Measurements from ENCODE around the gene LIN28B.
"Not testable (repeated sequence)": the region's sequence is repeated elsewhere in the genome, so short reads cannot be mapped to it uniquely, and the experiment has no call there.

Gene LIN28B

DNA sequence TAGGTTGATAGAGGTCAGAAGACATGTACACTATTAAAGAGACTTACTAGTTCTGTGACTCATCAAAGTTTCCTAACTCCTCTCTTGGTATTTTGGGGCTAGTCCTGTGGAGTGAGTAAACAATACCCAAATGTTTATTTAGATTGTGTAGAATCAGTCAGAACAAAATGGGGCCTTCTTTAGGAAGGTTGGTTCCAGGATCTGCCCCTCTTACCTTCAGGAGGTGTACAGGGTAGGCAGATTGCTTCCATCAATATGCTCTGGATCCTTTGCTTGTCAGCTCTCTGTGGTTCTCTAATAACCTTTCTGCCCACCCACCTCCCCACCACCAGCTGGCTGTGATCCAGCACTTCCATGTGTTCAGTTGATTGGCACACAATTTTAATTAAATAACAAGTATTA is 115.9 kb downstream of the LIN28B start:
- peak; percentile 43 for DNase-seq

DNA sequence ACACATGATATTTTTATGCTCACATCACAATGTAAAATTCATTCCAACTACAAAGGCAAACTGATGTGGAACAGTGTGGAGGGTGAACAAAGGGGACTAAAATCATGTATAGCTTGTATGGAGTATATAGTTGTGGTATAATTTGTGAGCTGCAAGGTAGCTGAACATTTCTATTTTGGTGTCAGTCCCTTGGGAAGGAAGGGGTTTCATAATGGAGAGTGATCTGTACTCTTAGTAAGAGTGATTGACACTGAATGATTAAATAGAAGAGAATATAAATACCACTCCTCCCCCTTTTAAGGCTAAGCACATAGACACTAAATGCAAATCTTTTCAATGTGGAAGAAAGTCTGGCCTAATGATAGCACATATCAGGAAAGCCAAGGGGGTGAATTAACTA is 118.3 kb downstream of the LIN28B start:
- DNase-seq: no peak

DNA sequence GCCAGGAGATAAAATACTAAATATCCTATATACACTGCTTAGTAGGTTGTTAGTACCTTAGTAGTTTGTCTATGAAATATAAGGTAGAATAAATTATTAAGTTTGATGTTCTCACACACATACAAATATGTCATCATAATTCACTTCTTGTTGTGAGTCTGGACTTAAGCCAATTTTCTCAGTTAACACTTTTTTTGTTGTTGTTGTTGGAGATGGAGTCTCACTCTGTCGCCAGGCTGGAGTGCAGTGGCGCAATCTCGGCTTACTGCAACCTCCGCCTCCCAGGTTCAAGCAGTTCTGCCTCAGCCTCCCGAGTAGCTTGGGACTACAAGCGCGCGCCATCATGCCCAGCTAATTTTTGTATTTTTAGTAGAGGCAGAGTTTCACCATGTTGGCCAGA is 119.5 kb downstream of the LIN28B start:
- peak; percentile 12 for DNase-seq

DNA sequence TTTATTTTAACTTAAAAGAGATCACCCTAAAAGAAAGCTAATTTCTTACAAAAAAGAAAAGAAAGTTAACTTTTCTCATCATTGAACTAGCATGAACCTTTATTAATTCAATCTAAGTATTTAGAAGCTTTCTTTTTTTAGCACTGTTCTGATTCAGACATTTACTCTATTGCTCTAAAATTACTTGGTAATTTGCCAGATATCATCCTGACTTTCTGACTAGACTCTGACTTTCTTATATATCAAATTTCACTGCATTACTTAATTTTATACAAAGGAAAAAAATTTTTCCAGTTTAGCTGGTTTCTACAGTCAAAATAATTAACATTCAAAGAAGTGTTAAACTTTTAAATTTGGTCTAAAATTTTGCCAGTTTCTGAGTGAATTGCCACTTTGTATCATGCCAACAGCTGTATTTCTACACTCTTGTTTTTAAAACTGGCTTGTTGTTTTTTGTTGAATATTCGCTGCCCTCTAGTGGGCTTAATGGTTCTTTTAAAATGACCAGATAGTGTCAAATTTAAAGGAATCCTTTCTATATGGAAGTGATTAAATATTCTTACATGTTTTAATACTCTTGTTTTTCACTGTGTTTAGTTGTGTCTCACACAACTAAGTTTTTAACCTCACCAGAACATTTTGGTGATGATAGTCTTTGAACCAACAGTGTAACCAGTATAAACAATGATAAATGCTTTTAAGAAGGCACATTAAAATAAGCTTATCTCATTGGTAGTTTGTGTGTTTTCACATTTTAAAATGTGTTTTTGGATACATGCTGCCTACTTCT is 120.9 kb downstream of the LIN28B start:
- peak; percentile 85 for DNase-seq

DNA sequence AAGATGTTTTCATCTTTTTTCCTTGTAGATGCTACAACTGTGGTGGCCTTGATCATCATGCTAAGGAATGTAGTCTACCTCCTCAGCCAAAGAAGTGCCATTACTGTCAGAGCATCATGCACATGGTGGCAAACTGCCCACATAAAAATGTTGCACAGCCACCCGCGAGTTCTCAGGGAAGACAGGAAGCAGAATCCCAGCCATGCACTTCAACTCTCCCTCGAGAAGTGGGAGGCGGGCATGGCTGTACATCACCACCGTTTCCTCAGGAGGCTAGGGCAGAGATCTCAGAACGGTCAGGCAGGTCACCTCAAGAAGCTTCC is 121.4 kb downstream of the LIN28B start:
- DNase-seq: no peak

DNA sequence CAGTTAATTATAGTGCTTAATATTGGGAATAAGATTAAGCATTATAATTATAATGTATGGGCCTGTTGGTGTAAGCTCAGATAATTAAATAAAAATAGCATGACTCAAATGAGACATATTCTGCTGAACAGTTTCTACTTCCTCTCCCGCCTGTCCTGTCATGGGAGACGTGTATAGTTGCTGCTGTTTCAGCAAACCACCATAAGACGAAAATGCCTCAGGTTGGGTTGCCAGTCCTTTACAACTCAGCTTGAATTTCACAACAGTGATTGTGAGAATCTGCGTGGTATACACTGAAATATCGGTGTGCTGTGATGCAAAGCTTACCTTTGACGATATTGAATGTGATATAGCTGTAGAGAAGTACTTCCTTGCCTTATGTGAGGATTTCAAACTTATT is 123.4 kb downstream of the LIN28B start:
- no peak for DNase-seq

DNA sequence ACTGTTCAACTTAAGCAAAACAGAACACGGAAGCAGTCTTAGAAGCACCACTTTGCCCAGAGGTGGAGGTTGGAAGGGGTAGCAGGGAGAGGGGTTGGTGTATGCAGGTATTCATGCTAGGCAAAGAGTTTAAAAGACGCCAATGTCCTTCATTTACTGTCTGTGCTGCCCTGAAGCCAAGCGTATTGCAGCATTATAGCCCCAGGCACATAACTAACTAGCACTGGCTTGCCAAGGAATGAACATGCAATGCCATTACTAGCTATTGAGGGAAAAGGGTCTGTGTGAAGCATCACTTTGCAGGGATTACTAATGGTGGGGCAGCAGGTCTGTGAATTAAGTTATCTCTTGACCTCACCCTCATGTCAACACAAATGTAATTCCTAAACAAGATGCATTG is 124.8 kb downstream of the LIN28B start:
- not testable (repeated sequence) for DNase-seq

DNA sequence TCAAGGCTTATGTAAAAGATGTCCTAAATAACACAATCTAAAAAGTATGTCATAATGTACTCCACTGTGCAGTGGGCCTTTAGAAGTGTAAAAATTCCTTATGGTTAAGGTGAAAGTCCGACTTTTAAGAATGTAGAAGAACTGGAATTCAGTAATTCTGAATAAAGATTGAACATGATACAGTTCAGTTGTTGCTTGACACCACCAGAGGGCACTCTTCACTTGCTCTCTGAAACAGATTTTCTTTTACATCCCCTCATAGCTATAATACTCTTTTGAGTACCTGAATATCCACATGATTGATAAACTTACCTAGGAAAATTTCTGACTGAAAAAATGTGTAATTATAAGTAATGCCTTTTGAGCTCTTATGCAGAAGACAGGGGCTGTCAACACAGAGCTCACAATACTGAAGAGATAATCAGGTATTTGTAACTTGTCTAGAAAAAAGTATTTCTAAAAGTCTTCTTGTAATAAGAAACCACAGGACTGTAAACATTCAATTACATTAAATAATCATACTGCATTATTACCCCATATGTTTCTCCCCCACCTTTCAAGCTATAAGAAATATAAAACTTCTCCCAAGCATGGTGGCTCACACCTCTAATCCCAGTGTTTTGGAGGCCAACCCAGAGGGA is 130.8 kb downstream of the LIN28B start:
- peak; percentile 71 for DNase-seq

DNA sequence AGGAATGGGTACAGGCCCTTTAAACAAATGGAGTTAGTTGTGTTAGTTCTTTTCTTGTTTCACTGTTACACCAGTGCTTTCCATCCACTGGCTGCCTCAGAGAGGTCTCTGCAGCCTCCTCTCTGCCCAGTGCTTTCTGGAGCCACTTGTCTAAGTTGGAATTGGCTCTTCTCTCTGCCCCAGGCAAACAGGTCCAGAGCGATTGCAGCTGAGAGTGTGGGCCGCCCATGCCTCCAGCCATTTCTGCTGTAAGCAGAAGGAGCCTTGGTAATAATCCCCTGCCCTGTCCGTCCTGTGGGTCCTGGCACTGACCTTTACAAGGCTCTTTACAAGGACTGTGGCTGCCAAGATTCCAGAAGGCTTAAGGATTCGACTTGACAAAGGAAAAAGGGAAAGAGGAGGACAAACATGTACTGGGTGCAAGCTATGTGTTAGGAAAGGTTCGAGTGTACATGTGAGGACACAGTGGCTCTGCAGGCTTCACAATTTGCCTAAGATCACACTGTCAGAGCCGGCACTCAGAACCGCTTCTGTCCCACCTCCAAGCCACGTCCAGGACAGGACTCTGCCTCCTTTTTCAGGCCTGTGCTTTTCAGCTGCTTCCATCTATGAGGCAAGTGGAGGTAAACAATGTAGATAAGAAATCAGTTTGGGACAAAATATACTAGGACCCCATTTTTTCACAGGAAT is 134.4 kb downstream of the LIN28B start:
- no peak for DNase-seq

DNA sequence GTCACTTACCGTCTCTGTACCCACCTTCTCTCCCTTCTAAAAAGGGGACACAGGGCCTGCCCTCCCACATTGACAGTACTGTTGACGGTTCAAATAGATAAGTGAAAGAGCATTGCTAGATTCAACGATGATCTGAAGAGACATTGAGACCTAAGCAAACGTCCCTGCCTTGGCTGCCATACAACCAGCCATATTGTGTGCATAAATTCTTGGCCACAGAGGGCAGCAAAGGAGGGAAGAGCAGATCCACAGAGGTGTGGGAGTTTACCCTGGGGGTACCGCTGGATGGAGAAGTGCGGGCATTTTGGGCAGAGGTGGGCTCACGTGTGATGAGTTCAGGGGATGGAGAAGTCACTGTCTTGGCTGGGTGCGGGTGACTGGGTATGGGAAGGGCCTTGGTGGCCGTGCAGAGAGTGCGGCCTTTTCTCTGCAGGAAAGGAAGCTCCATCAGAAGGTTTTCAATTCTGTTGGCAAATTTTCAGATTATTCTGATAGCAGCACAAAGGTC is 137.3 kb downstream of the LIN28B start:
- DNase-seq: no peak

DNA sequence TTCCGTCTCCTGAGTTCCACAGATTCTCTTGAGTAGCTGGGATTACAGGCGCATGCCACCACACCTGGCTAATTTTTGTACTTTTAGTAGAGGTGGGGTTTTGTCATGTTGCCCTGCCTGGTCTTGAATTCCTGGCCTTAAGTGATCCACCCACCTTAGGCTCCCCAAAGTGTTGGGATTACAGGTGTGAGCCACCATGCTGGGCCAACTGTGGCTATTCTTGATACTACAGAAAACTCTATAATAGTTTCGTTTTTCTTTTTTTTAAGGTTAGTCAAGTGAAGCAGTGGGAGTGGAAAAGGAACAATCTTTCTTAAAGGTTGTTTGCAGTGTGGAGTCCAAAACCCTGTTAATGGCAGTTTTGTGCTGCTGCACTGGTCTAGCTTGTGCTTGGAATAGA is 138.2 kb downstream of the LIN28B start:
- no peak for DNase-seq

DNA sequence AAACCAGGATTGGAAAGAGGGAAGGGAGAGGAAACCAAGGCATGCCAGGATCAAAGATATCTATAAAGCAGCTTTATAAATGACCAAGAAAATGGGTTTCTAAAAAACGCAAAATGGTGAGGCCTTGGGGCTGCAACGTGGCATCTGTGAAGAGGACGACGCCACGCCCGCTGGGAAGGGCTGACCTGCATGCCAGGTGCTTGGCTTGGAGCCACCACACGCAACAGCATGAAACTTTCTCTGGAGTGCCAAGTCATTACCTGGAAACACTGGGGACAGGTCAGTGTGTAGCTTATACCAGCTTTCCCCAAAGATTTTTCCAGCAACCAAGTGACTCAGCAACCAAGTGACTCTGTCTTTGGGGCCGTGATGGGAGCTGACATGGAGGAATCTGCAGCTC is 140.4 kb downstream of the LIN28B start:
- DNase-seq: no peak

DNA sequence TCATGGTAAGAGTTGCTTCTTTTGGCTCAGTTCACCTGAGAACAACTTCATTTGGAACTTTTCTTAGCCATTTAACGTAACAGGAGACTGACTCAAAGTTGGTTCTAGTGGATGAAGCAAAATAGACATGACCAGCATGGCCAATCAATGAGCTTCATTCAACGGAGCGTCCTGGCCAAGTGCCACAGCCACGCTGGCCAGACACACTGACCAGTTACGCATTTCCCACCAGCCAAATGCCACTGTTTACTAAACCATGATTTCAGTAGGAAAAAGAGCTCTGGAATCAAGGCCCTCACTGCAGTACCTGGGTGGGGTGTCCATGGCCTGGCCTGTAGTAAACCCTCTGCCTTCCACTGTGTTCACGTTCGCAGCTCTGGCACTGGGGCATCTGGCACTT is 142.5 kb downstream of the LIN28B start:
- no peak for DNase-seq

DNA sequence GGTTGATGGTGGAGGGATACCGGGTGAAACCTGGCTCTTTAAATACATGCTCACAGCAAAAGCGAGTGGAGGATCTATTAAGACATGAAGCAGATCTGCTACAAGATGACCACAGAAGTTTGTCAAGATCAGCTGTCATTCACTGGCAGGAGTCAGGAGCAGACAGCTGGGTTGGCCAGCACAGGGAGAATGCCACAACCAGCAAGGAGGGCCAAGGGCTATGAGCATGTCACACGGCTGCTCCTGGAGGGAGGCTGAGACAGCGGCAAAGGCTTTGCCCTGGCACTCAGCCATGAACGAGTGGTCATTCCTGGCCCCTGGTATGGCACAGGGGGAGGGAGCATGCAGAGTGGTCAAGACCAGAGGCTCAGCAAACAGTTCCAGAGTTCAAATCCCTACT is 145.3 kb downstream of the LIN28B start:
- no peak for DNase-seq

DNA sequence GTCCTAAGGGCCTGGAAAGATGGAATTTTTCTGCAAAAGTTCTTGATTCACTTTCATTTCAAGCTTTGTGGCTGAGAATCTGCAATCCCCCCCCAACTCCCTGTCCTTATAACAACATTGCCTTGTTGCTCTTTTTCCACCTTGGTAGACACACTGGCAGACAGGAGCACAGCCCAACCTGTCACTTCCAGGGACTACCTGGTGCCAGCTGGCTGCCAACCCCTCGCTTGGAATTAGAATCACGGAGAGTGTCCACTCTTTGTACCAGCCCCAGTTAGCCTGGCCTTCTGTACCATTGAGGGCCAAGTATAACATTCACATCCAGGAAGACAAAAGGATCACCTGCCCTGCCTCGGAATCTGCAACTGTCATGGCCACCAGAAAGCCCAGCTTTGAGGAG is 148.2 kb downstream of the LIN28B start:
- no peak for DNase-seq

DNA sequence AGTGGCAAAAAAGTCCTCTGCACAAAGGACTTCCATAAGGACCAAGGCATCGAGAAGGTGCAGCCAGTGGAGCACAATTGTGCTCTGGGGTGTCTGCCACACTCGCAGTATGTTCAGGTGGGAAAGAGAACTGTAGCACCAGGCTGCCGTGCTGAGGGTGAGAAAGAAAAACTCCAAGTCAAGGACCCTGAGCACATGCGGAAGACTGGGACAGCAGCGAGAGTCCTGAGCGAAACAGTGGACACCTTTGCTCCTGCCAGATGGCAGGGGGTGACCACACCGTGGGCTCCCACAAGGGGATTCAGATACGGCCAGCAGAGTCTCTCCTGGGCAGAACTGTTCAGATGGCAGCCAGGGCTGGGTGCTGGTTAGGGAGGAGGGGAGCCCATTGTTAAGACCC is 149.4 kb downstream of the LIN28B start:
- no peak for DNase-seq

DNA sequence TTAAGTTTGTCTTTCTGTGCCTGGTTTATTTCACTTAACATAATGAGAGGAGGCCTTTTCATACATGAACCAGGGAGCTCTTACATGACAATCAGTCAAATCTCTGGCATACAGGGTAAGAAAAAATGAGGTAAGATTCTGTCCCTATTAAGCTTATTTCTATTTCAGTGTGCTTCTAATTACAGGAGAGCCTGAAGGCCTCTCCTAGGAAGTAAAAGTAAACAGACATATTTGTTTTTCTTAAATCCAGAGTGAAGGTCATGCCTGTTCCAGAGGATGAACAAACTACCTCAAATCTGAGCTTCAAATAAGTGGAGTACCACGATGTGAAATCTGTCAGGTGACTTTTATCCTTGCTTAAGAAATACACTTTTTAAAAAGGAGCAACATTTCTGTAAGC is 150.3 kb downstream of the LIN28B start:
- no peak for DNase-seq

DNA sequence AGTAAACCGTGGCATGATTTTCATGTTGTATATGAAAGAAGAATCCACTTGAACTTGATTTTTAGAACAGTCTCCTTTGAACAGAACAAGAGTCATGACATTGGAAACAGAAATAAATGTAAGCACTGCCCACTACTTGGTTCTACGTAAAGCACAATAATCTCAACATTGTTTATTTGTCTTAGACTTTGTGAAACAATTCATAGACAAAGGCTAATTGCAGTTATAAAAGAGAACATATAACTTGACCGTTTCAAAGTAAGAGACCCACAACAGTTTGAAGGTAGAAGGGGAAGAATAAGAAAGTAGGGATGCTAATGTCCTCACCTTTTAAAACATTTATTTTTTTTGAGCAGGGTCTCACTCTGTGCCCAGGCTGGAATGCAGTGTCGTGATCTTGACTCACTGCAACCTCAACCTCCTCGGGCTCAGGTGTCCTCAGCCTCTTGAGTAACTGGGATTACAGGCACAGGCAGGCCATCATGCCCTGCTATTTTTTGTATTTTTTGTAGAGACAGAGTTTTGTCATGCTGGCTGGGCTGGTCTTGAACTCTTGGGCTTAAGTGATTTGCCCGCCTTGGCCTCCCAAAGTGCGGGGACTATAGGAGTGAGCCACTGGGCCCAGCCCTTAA is 151.8 kb downstream of the LIN28B start:
- DNase-seq: no peak

DNA sequence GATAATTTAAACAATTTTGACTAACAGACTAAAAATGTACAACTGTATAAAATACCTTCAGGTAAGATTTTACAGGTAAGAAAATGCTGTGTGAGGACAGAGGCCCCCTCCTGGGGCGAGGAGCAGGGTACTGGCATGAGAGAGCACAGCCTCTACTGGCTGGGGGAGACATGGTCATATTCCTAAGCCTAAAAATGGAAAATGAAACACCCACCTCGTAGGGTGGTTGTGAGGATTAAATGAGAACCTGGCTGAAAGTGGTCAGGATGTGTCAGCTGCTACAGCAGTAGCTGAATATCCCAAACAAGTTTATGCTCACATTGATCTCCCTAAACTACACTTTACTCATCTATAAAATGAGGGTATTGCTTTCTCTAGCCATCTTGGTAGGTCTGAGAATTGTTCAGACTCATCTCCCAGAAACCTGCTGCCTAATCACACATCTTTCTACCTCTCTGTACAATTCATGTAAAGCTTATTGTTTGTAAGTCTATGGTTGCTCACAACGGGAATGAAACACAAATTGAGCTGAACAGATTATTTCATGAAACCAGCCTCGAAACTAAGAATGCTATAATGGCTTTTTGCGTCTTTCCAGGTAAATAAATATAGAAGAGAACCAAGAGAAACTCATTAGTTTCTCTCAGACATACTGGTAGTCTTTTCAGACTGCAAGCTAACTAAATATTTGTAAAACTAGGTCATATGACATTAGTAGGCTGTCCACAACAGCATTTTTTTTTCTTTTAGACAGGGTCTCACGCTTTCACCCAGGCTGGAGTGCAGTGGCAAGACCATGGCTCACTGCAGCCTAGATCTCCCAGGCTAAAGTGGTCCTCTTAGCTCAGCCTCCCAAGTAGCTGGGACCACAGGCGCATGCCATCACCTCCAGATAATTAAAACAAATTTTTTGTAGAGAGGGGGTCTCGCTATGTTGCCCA is 153.3 kb downstream of the LIN28B start:
- DNase-seq: no peak

DNA sequence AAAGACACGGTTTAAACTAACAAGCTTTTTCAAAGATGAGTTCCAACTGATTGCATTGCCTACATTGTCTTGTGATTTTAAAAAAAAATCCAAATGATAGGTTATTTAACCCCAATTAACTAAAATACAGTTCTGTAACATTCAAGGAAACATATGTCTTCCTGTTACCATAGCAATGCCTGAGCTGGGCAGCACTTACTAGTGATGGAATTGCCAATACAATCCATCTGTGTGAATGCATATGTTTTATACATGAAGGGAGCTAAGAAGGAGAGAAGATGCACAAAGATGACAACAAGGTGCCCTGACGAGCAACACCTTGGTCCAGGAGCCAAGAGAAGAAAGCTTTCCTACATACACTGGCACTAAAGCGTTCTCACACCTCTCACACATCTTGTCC is 154.2 kb downstream of the LIN28B start:
- DNase-seq: no peak

DNA sequence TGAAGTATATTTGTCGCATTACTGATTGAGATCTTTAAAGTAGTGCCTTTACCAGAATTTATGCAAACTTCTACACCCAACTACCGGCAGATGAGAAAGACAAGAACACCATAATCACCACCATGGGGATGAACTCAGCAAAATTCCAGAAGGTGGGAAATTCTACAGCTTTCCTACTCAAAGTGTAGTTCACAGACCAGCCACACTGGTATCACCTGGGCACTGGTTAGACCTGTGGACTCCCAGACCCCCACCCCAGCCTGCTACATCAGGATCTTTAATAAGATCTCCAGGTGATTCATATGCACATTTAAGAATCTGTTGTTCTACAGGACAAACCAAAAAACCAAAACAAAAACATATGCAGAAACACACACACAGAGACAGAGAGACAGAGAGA is 155.0 kb downstream of the LIN28B start:
- no peak for DNase-seq

DNA sequence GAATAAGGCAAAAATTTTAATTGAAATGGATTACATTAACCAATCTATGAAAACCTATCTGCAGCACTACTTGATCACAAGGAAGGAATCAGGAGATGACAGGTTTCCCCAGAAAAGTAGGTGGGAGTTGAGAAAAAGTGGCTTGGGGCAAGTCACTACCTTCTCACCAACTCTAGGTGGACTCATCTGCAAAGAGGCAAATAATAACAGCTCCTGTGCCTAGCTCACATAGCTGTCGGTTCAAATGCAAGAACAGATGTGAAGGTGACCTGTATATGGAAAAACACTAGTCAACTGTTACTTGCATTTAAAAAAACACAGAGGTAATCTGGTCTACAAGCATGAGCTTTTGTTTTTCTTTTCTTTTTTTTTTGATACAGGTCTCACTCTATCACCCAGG is 155.7 kb downstream of the LIN28B start:
- DNase-seq: peak; percentile 29

DNA sequence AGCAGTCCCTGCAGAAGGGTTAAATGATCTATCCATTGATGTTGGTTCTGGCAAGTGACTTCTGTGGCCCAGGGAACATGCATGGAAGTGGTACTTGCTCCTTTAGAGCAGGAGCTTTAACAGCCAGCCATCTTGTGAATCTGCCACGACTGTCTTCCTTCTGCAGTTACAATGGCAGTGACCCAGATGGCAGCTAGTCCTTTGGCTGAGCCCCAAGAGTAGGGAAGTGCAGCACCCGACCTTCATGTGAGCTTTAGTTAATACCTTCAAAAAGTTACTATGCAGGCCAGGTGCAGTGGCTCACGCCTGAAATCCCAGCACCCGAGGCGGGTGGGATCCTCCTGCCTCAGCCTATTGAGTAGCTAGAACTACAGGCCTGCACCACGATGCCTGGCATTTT is 156.5 kb downstream of the LIN28B start:
- no peak for DNase-seq

Data from OCI-M1 (cell line).